OCI-LY1 (cell line): ENCODE data around the gene SLC9C2.

ENCODE experiments used
- H2AFZ ChIP-seq: fragments of 200-600 bp; sonication (generic), shearing (Covaris generic); 2 replicates; pipeline ENCODE4 v1.6.0; 2014; ENCODE audit warnings: antibody characterized with exemption, mild to moderate bottlenecking, low read length
- H3F3A ChIP-seq: fragments of 200-600 bp; sonication (generic), shearing (Covaris generic); 2 replicates; pipeline ENCODE4 v1.6.0; 2014; ENCODE audit warnings: mild to moderate bottlenecking, antibody characterized with exemption, low read length, moderate library complexity; ENCODE audit not compliant: insufficient read depth
- H3K27ac ChIP-seq: fragments of 200-600 bp; sonication (generic); 2 replicates; pipeline ENCODE4 v1.5.1; 2014; ENCODE audit warnings: low read length, mixed run types, mild to moderate bottlenecking, low read depth; ENCODE audit not compliant: poor library complexity, severe bottlenecking
- H3K27me3 ChIP-seq: fragments of 200-600 bp; sonication (generic); 2 replicates; pipeline ENCODE4 v1.6.0; 2014; ENCODE audit warnings: antibody characterized with exemption, mild to moderate bottlenecking, low read length, moderate library complexity; ENCODE audit not compliant: insufficient read depth
- H3K36me3 ChIP-seq: fragments of 200-600 bp; sonication (generic); 2 replicates; pipeline ENCODE4 v1.6.1; 2014; ENCODE audit warnings: mild to moderate bottlenecking, antibody characterized with exemption, low read length, moderate library complexity, mixed read lengths; ENCODE audit not compliant: insufficient read depth
- H3K4me1 ChIP-seq: fragments of 200-600 bp; sonication (generic); 2 replicates; pipeline ENCODE4 v1.5.1; 2014; ENCODE audit warnings: mild to moderate bottlenecking, low read length, moderate library complexity; ENCODE audit not compliant: insufficient read depth, severe bottlenecking
- H3K4me2 ChIP-seq: fragments of 200-600 bp; sonication (generic), shearing (Covaris generic); 2 replicates; pipeline ENCODE4 v1.6.1; 2014; ENCODE audit warnings: low read length
- H3K4me3 ChIP-seq: fragments of 200-600 bp; sonication (generic); 2 replicates; pipeline ENCODE4 v1.5.1; 2014; ENCODE audit warnings: low read length, low read depth, mild to moderate bottlenecking, mixed read lengths; ENCODE audit not compliant: poor library complexity, severe bottlenecking
- H3K79me2 ChIP-seq: fragments of 200-600 bp; shearing (Covaris generic); 2 replicates; pipeline ENCODE4 v1.6.1; 2016; ENCODE audit warnings: mixed run types, low read length, mixed read lengths; ENCODE audit not compliant: insufficient read depth
- H3K9ac ChIP-seq: fragments of 200-600 bp; sonication (generic), shearing (Covaris generic); 2 replicates; pipeline ENCODE4 v1.6.1; 2014; ENCODE audit warnings: mild to moderate bottlenecking, low read length, mixed read lengths
- H3K9me2 ChIP-seq: fragments of 200-600 bp; sonication (generic), shearing (Covaris generic); 2 replicates; pipeline ENCODE4 v1.6.1; 2014; ENCODE audit warnings: low read depth, mild to moderate bottlenecking, low read length, mixed read lengths
- H3K9me3 ChIP-seq: fragments of 200-600 bp; shearing (Covaris generic); 2 replicates; pipeline ENCODE4 v1.6.1; 2014; ENCODE audit warnings: low read length, mixed read lengths
- H4K20me1 ChIP-seq: fragments of 200-600 bp; sonication (generic), shearing (Covaris generic); 2 replicates; pipeline ENCODE4 v1.6.0; 2016; ENCODE audit warnings: mild to moderate bottlenecking, low read length; ENCODE audit not compliant: insufficient read depth
- EZH2 ChIP-seq: fragments of 200-600 bp; sonication (generic), shearing (Covaris generic); IDR thresholded peaks from 2 replicates; pipeline ENCODE4 v1.8.0; 2017; ENCODE audit warnings: borderline replicate concordance, mixed run types, mild to moderate bottlenecking, antibody characterized with exemption, low read length, moderate library complexity, mixed read lengths
- TF ChIP-seq, protein P1 (sequence below): fragments of 200-600 bp; sonication (generic), shearing (Covaris generic); IDR thresholded peaks from 2 replicates; pipeline ENCODE4 v1.5.1; 2017; ENCODE audit warnings: mild to moderate bottlenecking, antibody characterized with exemption, low read length, moderate library complexity, mixed read lengths

The SLC9C2 gene

GRCh38 chr1:173477286-173478093, 125.4 kb downstream of the SLC9C2 start, which contains the start of gene PRDX6:
TSS of gene PRDX6 (plus strand) at chr1:173477335. CDS start at chr1:173477398, 63 bp downstream.
- Histone ChIP-seq H3K4me2 (peak within 1 kb of the TSS; percentile 99), H3K27me3 (no peaks in the 10 kb centered on the region), H3K4me3 (peak within 1 kb of the TSS; percentile 99), H3K27ac (peak within 1 kb of the TSS; percentile 47), H3K9ac (peak within 1 kb of the TSS; percentile 97), H3K4me1 (peaks cover 42% of the 10 kb centered on the region), H3K9me2 (no peaks in the 10 kb centered on the region), H2AFZ (peak within 1 kb of the TSS; percentile 60; the same call in 1 of the 2 replicates), H4K20me1 (no peaks in the 10 kb centered on the region), H3F3A (no peaks in the 10 kb centered on the region), H3K79me2 (peaks cover 11% of the 10 kb centered on the region), H3K36me3 (peaks cover 25% of the 10 kb centered on the region), H3K9me3 (no peaks in the 10 kb centered on the region)
- TF ChIP-seq, protein P1, sequence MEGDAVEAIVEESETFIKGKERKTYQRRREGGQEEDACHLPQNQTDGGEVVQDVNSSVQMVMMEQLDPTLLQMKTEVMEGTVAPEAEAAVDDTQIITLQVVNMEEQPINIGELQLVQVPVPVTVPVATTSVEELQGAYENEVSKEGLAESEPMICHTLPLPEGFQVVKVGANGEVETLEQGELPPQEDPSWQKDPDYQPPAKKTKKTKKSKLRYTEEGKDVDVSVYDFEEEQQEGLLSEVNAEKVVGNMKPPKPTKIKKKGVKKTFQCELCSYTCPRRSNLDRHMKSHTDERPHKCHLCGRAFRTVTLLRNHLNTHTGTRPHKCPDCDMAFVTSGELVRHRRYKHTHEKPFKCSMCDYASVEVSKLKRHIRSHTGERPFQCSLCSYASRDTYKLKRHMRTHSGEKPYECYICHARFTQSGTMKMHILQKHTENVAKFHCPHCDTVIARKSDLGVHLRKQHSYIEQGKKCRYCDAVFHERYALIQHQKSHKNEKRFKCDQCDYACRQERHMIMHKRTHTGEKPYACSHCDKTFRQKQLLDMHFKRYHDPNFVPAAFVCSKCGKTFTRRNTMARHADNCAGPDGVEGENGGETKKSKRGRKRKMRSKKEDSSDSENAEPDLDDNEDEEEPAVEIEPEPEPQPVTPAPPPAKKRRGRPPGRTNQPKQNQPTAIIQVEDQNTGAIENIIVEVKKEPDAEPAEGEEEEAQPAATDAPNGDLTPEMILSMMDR: no peak
- TF ChIP-seq EZH2: no peak

DNA sequence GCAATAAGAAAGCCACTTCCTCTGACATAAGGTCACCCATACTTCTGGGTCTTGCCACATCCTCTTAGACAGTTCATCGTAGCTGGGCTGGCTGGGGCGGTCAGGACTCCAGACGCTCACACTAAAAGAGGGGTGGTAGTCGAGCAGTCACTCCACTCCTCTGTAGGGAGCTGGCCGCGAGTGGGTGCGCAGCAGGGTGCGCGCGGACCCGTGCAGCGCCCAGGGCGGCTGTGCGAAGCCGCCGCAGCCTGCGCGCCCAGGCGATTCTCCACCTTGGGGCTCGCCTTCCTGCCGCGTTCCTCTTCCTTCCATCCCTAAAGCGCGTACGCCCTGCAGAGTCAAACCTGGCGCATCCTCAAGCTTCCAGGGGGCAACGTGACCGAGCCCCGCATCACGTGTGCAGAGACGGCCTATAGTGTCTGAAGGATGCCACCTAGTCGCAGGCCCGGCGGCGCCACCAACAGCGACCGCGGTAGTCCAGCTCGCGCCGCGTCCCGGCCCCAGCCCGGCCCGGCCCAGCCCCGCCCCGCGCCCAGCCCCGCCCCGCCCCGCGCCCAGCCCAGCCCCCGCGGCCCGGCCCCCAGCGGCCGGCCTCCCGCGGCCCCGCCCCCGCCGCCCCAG, 126.1 kb downstream of the SLC9C2 start:
- Histone ChIP-seq H3K4me2 (peak overlapping the region; percentile 89), H3K9ac (peak overlapping the region; percentile 87), H4K20me1 (no peaks in the 10 kb centered on the region), H2AFZ (peak overlapping the region; percentile 53; the same call in 1 of the 2 replicates), H3K36me3 (peaks cover 25% of the 10 kb centered on the region; the same call in 1 of the 2 replicates), H3K9me3 (no peaks in the 10 kb centered on the region), H3K9me2 (no peaks in the 10 kb centered on the region), H3K27ac (peak overlapping the region; percentile 47), H3K4me3 (peak overlapping the region; percentile 99), H3K79me2 (peaks cover 11% of the 10 kb centered on the region), H3K4me1 (peaks cover 42% of the 10 kb centered on the region), H3K27me3 (no peaks in the 10 kb centered on the region), H3F3A (no peaks in the 10 kb centered on the region)
- no peak for TF ChIP-seq EZH2
- TF ChIP-seq, protein P1: no peak

- Histone ChIP-seq H3K27me3 (no peaks in the 10 kb centered on the region), H2AFZ (no peak overlapping the region; the same call in 1 of the 2 replicates), H3F3A (no peaks in the 10 kb centered on the region), H3K4me2 (peak overlapping the region; percentile 89), H3K9me3 (no peaks in the 10 kb centered on the region), H3K79me2 (peaks cover 11% of the 10 kb centered on the region), H3K4me3 (peak overlapping the region; percentile 98), H3K9ac (peak overlapping the region; percentile 87), H4K20me1 (no peaks in the 10 kb centered on the region), H3K27ac (no peak overlapping the region), H3K4me1 (peaks cover 42% of the 10 kb centered on the region), H3K9me2 (no peaks in the 10 kb centered on the region), H3K36me3 (peaks cover 23% of the 10 kb centered on the region)
- TF ChIP-seq EZH2: no peak
- TF ChIP-seq, protein P1: no peak
Observed at GRCh38 chr1:173476197-173476664, 126.6 kb downstream of the SLC9C2 start.
